Mucosa of descending colon (tissue), 3 donors: ENCODE results near the gene GRAMD4. TPM values are rescaled to one million over a fixed set of nuclear protein-coding genes. Genes with fewer than 3 reads are reported as not detected.

Experiments
- ATAC-seq: fragments of 200-7000 bp; cut with Tn5 transposase; one replicate; pipeline ENCODE4 v1.9.1; 2020; ENCODE audit warnings: mild to moderate bottlenecking, moderate library complexity
- DNase-seq, 3 donors: peaks; one replicate each; pipeline ENCODE4 v3.0.0-alpha.2; 2020
- H3K36me3 ChIP-seq: fragments of 200-600 bp; one replicate; pipeline ENCODE4 v1.8.0; 2021; ENCODE audit warnings: low read depth, mild to moderate bottlenecking
- H3K4me1 ChIP-seq: fragments of 200-600 bp; one replicate; pipeline ENCODE4 v1.8.0; 2021; ENCODE audit warnings: low read depth, mild to moderate bottlenecking
- H3K4me3 ChIP-seq: fragments of 200-600 bp; one replicate; pipeline ENCODE4 v1.8.0; 2021; ENCODE audit warnings: mild to moderate bottlenecking
- H3K9me3 ChIP-seq: fragments of 200-600 bp; one replicate; pipeline ENCODE4 v1.8.0; 2021; ENCODE audit warnings: mild to moderate bottlenecking
- CTCF ChIP-seq: fragments of 200-600 bp; IDR thresholded peaks from one replicate; pipeline ENCODE4 v1.8.0; 2022; ENCODE audit warnings: antibody characterized with exemption, mild to moderate bottlenecking
- intact Hi-C, 2 donors: fragments of 100-400 bp; cut with DNase I in 1 of 2; cut with micrococcal nuclease in 1 of 2; formaldehyde crosslinking; loops; one replicate each; pipeline versions ENCODE4 v1.11.0 to v1.11.1; 2022; cut with DNase I, micrococcal nuclease
- long read RNA-seq, 2 donors: library from polyadenylated mRNA; unstranded; transcript quantifications; one replicate each; pipeline ENCODE4 v2.0.0, GENCODE V29; 2019 to 2021
- total RNA-seq, 3 donors: library from RNA; stranded (reverse); fragmentation: NEBNext Ultra II Directional in 2 of 3; extraction: Animal tissue kit (Norgen Biotek cat#: 25700) in 2 of 3; gene quantifications; one replicate each; pipeline versions ENCODE4 v1.2.1 to v1.2.4, GENCODE V29; 2021 to 2023
- donor health status: DM: no; HTN: no; CAD: no; lungs with moderate emphysema.
- donor health status: DM: no; HTN: no; CAD: no.
- donor health status: DM: no; HTN: yes; CAD: no.

Gene GRAMD4, protein sequence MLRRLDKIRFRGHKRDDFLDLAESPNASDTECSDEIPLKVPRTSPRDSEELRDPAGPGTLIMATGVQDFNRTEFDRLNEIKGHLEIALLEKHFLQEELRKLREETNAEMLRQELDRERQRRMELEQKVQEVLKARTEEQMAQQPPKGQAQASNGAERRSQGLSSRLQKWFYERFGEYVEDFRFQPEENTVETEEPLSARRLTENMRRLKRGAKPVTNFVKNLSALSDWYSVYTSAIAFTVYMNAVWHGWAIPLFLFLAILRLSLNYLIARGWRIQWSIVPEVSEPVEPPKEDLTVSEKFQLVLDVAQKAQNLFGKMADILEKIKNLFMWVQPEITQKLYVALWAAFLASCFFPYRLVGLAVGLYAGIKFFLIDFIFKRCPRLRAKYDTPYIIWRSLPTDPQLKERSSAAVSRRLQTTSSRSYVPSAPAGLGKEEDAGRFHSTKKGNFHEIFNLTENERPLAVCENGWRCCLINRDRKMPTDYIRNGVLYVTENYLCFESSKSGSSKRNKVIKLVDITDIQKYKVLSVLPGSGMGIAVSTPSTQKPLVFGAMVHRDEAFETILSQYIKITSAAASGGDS
- total RNA-seq, result 100 to 1,000 TPM; 114 to 203 (median 197) TPM
- long read RNA-seq, donor 1, partial matches to known transcripts, result 68 of 189 reads
- long read RNA-seq, donor 1, other reads (novel, unspliced or antisense), result 118 of 189 reads
- long read RNA-seq, donor 2, partial matches to known transcripts, result 3 of 3 reads
- long read RNA-seq, donor 2, other reads (novel, unspliced or antisense), result 0 of 3 reads

- intact Hi-C loops, result no loop called here
- ATAC-seq (peak; percentile 11), DNase-seq (peak in 1 of 3 donors; percentile 57)
- H3K4me3 ChIP-seq, result no peak within 1 kb of the TSS
- H3K4me1 ChIP-seq, result peaks cover 7% of the 10 kb centered on the region
- H3K9me3 ChIP-seq, result no peaks in the 10 kb centered on the region
- H3K36me3 ChIP-seq, result no peaks in the 10 kb centered on the region
- no peak for TF ChIP-seq CTCF
These were observed at the start of gene GRAMD4 for GRCh38 chr22:46619830-46620501. Gene GRAMD4 (plus strand): TSS chr22:46620386. CDS start chr22:46626800, 6,414 bp downstream.

GRCh38 chr22:46571642-46572250, 48.4 kb upstream of the GRAMD4 start:
- Histone ChIP-seq H3K36me3 (no peaks in the 10 kb centered on the region), H3K9me3 (peaks cover 14% of the 10 kb centered on the region), H3K4me3 (no peak overlapping the region), H3K4me1 (peaks cover 23% of the 10 kb centered on the region)
- ATAC-seq (no peak), DNase-seq (no peak)
- no peak for TF ChIP-seq CTCF
- intact Hi-C loops, result no loop called here

- ATAC-seq, result no peak
- no peak overlapping the region for H3K4me3 ChIP-seq
These were observed 47.0 kb upstream of the GRAMD4 start for GRCh38 chr22:46572911-46573780.

DNA sequence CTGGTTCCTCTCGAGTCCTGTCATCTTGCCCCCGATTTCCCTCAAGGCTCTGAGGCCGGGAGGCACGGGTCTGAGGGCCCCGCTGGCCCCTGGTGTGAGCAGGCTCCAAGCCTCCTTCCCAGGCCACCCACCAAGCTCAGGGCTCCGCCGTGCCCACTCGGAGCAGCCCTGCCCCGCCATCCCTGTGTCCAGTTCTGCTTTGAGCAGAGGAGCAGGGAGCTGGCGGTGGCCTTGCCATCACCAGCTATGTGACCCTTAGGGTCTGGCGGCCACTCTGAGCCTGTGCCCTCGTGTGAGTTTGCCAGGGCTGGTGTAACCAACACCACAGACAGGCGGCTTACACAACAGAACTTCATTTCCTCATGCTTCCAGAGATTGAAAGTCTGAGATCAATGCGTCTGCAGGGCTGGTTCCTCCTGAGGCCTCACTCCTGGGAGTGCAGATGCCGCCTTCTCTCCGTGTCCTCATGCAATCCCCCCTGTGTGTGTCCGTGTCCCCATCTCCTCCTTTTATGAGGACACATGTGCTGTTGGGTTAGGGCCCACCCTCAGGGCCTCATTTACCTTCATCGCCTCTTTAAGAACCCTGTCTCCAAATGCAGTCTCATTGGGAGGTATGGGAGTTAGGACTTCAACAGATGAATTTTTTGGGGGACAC, 46.3 kb upstream of the GRAMD4 start:
- peaks cover 14% of the 10 kb centered on the region for H3K9me3 ChIP-seq
- intact Hi-C loops, result no loop called here
- TF ChIP-seq CTCF, result no peak
- H3K4me3 ChIP-seq, result no peak overlapping the region
- peaks cover 33% of the 10 kb centered on the region for H3K4me1 ChIP-seq
- DNase-seq, result peak in 2 of 3 donors; percentile 44 to 53
- H3K36me3 ChIP-seq, result no peaks in the 10 kb centered on the region
- ATAC-seq, result no peak

More at GRCh38 chr22:46572911-46573780, 47.0 kb upstream of the GRAMD4 start:
- H3K4me1 ChIP-seq, result peaks cover 25% of the 10 kb centered on the region
- no peak for TF ChIP-seq CTCF
- peak in 1 of 3 donors; percentile 31 for DNase-seq
- peaks cover 14% of the 10 kb centered on the region for H3K9me3 ChIP-seq
- H3K36me3 ChIP-seq, result no peaks in the 10 kb centered on the region
- intact Hi-C loops, result no loop called here
